Activated T-helper 1 cell treated with Interleukin-2 at 50 U/mL for 16 hours (primary cell): Measurements from ENCODE around the gene ZFP3.
"Not testable (repeated sequence)": the region's sequence is repeated elsewhere in the genome, so short reads cannot be mapped to it uniquely, and the experiment has no call there.

ENCODE experiments used
- DNase-seq: peaks from one replicate; pipeline ENCODE4 v3.0.0-alpha.2; 2020; ENCODE audit warnings: low read depth

The ZFP3 gene

DNA sequence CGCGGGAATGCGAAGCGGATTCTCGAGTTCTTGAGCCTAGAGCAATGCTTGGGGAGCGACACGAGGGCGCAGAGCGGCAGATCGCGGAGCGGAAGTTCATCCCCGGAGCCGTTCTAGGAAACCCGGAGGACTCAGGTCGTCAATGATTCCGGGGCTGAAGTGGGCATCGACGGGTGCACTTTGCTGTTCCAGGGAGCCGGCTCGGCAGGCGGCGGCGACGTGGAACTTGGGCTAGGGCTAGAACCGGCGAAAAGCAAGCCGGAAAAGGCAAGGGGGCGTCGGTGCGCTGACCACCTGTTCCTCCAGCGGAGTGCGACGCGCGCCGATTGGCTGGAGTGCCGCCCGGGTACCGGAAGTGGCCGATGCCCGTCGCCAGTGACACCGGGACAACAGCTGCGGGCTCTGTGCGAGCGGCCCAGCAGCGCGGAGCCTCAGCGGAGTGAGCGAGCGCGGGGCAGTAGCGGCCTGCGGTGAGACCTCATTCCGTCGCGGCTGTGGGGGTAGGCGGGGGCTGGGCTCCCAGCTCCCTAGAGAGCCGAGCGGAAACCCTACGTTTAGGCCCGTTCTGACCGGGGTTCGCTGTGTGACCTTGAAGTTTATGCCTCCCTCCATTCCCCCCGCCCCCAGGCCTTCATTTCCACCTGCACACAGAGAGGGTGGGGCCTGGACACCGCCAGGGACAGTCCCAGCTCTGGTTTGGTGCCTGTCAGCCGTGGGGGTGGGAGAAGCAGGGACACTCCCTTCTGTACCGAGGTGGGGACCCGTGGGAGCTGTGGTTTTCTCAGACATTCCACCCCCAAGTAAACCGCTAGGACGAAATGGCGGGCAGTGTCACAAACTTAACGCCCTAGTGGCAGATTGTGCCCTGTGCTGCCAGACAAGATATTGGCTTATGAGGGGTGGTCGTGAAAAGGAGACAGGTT is at the start of gene ZFP3:
TSS of gene ZFP3 (plus strand) at position 362 of the 923 bp plus-strand sequence. CDS start 13,038 bp downstream, outside the sequence.
- DNase-seq, result peak; percentile 58

DNA sequence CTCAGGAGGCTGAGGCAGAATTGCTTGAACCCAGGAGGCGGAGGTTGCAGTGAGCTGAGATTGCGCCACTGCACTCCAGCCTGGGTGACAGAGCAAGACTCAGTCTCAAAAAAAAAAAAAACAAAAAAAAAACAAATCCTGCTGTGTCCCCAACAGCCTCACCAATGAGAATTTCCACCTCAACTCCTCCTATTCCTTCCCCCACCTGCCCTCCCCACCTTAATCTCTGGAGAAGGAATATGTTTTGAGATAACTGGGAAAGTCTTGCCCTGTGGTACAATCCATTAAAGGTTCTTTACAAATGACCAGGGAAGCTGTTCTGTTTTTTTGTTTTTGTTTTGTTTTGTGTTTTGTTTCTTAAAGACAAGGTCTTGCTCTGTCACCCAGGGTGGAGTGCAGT is 48.1 kb upstream of the ZFP3 start:
- DNase-seq, result not testable (repeated sequence)

DNA sequence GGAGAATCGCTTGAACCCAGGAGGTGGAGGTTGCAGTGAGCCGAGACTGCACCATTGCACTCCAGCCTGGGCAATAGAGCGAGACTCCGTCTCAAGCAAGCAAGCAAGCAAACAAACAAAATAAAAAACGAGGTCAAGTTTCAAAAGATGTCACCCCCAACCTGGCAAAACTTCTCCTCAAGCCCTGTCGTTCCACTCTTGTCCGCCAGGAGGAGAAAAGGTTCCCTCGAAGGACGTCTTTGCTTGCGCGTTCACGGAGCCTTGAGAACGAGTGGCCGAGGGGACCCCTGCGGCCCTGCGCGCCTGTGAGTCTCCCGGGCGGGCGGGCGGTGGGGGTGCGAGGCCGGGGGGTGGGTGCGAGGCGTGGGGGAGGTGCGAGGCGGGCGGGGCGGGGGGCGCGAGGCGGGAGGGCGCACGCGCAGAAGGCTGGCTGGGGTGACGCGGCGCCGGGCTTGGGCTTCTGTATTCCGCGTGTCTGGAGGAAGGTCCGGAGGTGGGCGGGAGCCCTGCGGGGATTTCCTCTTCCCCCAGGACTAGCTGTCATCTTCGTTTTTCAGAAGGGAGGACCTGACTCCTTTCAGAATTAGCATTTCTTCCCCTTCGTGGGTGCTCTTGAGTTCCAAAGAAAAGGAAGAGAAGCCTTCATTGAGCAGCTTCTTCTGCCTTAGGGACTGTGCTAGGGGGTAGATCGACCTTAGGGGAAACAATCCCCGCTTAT is 46.7 kb upstream of the ZFP3 start:
- DNase-seq, result peak; percentile 71

DNA sequence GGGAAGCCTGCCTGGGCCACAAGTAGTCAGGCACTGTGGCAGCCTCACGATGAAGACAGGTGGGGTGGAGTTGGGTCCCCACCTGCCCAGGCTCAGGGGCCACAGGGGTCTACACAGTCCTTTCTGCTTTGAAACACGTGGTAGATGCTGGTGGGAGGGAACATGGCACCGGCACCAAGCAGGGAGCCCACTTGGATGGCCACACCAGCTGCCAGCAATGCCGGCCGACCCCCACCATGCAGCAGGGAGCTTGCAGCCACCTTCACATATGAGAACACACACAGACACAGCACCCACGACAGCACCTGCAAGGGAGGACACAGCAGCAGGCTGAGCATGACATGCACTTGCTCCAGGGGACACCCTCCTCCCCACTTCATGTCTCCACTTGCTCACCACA is 45.4 kb upstream of the ZFP3 start:
- no peak for DNase-seq

DNA sequence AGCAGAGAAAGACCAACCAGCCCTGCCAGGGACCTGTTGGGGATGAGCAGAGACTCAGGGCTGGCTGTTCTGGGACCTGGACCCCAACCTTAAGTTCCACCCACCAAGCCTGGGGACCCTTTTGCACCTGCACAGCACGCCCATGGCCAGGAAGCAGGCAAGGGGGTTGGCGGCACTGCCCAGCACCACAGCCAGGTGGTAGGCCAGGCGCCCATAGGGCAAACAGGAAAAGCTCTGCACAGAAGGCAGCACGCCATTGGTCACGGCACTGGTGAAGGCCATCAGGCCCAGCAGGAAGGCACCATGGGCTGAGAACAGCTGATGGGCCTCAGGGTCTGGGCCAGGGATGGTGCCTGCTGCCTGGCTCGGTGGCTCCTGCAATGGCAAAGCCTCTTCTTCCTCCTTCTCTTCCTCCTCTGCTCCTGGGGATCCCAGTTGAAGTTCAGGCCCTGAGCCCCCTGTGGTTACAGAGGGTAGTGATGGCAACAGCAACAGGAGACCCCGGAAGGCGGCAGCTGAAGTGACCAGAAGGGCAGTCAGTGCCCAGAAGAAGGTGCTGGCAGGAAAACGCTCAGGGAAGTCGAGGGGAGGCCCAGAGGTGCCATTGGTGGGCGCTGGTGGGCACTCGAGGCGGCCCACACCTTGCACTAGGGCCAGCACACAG is 44.8 kb upstream of the ZFP3 start:
- no peak for DNase-seq

DNA sequence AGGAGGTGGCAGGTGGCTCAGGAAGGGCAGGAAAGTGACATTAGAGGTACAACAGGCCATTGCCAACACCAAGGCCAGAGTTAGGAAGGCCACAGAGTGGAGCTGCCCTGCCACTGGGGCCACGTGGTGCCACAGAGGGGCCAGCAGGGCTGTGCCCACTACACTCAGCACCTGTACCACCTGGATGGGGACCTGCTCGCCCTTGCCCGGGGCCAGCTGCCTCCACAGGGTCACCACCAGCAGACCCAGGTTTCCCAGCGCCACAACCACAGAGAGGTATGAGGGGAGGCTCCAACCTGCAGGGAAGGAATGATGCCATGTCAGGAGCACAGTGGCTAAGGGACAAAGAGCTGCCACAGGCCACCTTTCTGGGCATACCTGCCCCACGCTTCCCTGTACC is 44.2 kb upstream of the ZFP3 start:
- no peak for DNase-seq

DNA sequence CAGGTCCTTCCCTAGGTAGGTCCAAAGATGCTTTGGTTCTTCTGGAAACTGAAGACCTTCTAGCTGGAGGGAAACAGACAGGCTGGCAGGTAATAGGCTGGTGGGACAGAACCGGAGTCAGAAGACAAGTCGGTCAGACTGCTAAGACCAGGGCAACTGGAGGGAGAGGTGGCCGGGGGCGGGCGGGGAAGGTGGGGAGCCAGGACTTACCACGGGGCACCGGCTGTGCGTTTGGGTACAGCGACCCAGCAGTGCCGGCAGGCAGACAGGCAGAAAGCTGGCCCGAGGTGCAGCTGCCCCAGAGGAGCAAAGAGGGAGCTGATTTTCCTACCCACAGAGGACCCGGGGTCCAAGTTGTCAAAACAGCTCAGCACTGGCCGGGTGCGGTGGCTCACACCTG is 43.6 kb upstream of the ZFP3 start:
- DNase-seq, result no peak

DNA sequence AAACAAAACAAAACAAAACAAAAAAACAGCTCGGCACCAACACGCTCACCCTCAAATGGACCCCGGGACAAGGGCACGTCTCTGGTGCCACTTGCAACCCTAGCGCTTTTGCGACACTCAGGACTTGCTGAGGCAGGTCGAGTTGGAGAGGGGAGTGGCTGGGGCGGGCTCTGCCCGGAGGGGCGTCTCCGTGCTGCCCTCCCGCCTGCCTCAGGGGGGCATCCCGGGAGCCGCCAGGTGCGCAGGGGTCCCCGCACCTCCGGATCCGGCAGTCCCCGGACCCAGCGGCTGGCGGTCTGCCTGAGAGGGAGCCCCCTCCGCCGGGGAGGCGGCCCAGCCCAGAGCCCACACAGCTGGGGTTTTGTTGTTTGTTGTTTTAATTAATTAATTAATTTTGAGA is 43.0 kb upstream of the ZFP3 start, which contains the start of gene SLC52A1:
TSS of gene SLC52A1 (minus strand) at position 112 of the 400 bp plus-strand sequence. CDS start 820 bp downstream, outside the sequence.
- no peak for DNase-seq

DNA sequence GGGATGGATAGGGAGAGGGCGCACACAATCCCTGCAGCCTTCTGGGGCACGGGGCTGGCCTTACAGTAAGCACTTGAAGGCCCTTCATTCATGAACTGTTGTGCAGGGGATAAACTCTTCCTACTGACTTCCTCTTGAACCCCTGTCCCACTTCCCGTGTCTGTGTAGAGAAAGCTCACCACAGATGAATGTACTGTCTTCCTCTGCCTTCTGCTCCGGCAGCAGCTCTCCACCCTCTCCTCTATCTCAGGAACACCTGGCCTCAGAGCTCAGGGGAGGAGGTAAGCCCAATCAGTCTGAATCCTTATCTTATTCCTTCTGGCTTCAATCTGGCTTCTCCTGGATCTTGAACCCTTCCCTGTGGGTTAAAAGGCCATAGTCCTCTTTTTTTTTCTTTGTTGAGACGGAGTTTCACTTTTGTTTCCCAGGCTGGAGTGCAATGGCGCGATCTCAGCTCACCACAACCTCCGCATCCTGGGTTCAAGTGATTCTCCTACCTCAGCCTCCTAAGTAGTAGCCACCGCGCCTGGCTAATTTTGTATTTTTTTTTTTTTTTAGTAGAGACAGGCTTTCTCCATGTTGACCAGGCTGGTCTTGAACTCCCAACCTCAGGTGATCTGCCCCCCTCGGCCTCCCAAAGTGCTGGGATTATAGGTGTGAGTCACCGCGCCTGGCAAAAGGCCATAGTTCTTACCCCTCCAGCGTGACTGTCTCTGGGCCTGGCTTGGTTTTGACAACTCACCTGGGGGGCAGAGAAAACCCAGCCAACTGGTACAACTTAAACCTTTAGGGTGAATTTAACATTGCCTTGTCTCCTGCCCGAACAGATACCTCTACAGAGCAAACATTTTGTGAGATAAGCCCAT is 35.9 kb upstream of the ZFP3 start:
- peak; percentile 27 for DNase-seq

DNA sequence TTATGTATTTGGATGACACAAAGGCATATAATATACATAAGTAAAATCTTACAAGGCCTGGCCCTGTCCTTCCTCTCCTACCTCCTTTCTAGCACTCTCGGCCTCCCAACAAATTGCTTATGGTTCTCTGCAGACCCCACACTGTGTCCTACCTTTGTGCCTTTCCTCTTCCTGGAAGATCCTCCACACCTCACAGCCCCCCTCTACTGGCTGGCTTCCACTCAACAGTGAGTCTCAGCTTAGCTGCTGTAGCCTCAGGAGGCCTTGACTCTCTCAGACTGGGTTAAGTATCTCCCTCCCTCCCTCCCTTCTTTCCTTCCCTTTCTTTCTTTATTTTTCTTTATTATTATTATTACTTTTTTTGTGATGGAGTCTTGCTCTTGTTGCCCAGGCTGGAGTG is 34.7 kb upstream of the ZFP3 start:
- DNase-seq, result no peak

DNA sequence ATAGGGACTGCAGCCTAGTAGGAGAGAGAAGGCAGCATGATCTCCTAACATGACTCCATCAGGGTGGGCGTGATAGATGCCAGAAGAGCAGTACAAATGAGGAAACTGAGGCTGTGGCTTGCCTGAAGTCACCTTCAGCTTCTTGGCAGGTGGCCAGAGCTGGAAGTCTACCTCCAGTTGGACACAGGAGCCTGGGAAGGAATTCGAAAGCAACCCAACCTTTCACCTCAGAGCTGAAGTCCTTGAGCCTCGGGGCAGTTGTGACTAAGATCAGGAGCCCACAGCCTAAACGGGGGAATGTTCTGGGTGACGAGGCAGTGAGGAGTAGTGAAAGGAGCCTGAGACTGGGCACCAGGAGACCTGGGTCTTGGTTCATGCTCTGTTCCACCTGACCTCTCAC is 33.6 kb upstream of the ZFP3 start:
- no peak for DNase-seq

DNA sequence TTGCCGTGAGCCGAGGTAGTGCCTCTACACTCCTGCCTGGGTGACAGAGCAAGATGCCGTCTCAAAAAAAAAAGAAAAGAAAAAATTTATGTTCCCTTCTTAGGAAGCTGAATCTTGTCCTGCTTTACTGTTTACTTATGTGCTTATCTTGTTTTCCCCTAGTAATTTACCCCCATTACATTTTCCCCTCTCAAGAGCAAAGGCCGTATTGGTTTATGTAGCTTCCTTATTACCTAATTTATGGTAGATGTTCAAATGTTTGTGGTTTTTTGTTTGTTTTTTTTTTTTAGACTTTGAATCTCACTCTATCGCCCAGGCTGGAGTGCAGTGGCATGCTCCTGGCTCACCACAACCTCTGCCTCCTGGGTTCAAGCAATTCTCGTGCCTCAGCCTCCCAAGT is 32.8 kb upstream of the ZFP3 start:
- no peak for DNase-seq

DNA sequence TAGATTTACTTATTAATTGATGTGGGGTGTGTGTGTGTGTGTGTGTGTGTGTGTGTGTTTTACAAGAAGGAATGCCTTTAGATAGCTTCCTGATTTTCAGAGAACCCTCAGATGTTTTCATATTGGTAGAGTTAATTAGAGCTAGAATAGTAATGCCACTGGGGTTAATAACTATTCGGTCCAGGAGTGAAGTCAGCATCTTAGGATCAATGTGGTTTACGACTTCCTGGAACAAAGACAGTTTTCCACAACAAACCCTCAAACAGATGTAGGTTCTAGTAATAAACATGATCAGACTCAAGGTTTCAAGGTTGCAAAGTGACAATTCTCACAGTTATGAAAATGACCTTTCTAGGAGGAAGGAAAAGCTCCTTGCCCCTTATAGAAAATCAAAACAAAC is 30.8 kb upstream of the ZFP3 start:
- no peak for DNase-seq

DNA sequence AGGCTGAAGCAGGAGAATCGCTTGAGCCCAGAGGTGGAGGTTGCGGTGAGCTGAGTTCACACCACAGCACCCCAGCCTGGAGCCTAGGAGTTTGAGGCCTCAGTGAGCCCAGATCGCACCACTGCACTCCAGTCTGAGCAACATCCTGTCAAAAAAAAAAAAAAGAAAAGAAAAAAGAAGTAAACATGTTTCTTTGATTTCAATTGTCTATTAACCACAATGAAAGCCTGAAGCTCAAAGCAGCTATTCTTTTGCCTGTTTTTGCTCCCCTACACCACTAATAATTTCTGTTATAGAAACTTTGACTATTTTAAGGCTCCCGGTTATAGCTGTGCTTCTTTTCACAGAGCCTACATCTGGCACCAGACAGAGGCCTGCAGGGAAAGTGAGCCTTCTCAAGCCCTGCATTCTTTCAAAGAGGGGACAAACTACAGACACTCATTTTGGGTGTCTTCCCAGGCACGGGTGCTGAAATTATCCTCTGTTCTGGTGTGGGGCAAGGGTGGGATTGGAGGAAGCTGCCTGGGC is 28.9 kb upstream of the ZFP3 start:
- DNase-seq, result peak; percentile 67

DNA sequence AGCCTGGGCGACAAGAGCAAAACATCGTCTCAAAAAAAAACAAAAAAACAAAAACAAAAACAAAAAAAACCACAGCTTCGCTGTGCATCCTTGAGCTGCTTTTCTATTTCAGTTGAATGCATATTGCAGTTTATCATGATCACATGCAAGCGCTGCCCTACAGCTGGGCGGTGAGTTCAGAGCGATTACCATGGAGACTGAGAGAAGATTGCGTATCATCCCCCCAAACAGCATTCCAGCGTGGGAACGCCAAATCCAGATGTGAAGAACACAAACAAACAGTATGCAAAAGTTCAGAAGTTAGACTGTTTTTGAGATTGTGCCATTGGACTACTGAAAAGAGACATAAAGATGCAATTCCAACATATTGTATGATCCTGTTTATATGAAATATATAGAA is 28.0 kb upstream of the ZFP3 start:
- DNase-seq, result no peak

DNA sequence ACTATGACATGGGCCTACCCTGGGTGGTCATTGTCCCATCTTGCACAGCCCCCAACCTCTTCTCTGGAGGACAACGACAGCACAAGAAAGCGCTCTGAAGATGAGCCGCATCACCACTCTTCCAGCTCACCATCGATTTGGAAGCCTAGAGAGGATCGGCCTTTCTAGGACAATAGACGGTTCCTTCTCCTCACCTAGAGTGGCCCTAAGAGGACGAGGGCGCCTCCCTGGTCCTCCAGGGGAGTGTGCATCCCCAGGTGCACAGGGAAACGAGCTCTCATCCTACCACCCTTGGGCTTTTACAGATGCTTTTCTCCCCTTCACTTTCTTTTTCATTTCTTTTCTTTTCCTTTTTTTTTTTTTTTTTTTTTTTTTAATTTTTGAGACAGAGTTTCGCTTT is 22.7 kb upstream of the ZFP3 start:
- DNase-seq, result no peak

DNA sequence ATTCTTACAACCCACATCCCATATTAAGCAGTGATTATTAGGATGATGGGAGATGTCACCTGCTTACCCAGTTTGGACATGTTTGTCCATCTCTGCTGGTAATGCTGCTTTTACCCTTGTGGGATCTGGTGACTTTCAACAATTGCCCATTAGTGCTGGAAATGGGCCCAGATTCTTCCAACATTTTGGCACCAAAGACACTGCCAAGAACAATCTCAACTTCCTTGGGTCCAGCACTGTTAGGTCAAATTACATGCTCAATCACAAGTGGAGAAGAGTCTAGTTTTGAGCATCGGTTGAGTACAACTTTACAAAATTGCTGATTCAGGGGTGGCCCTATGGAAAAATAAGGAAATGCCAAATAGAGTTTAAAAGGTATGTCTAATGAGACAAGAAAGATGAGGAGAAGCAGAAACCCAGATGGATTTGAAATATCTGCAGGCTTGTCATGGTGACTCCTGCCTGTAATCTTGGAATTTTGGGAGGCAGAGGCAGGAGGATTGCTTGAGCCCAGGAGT is 13.0 kb upstream of the ZFP3 start:
- no peak for DNase-seq

DNA sequence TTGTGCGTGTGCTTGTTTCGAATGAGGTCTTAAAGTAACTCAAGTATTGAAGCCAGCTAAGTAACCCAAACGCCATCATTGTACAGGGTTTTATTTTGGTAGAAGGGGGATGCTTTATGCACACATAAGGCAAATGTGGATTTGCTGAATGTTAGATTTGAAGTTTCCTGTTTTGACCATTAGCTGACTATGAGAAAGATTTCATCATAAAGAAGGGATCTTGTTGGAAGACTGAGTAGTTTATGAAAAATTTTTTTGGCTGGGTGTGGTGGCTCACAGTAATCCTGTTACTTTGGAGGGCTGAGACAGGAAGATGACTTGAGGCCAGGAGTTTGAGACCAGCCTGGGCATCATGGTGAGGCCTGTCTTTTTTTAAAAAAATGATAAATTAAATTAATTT is 10.0 kb upstream of the ZFP3 start:
- DNase-seq, result no peak

DNA sequence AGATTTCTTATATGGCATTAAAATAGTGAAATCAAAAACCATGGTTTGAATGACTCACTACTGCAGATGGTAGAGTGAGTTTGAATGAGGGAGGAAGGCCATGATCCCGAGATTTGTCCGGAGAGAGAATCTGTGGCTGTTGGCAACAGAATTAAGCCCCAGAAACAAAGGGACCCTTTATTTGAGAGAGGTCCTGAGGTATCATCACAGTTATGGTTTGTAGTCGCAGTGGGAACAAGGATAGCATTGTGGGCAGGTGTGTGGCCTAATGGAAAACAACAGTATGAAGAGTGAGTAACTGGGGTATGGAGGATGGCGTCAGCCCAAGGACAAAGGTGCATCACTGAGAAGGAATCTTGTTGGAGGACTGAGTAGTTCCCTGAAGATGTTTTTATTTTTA is 8.5 kb upstream of the ZFP3 start:
- no peak for DNase-seq

DNA sequence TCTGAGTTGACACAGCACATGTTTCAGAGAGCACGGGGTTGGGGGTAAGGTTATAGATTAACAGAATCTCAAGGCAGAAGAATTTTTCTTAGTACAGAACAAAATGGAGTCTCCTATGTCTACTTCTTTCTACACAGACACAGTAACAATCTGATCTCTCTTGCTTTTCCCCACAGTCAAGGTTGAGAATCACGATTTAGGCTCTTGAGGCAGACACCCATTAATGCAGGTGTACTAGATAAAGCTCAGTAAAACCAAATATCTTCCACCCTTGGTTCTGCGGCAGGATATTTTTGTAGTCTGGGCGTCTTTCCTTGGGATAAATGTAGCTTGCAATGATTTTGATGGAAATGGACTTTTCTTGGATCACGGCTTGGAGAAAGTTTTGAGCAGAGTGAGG is 2.8 kb upstream of the ZFP3 start:
- not testable (repeated sequence) for DNase-seq

DNA sequence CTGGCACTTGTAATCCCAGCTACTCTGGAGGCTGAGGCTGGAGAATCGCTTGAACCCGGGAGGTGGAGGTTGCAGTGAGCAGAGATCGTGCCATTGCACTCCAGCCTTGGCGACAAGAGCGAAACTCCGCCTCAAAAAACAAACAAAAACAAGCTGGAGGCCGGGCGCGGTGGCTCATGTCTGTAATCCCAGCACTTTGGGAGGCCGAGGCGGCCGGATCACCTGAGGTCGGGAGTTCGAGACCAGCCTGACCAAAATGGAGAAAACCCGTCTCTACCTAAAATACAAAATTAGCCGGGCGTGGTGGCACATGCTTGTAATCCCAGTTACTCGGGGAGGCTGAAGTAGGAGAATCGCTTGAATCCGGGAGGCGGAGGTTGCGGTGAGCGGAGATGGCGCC is 992 bp upstream of the ZFP3 start:
- DNase-seq, result not testable (repeated sequence)
